NCI-H2196 treated with DMSO at 0.1 percent for 48 hours (cell line): ENCODE results near the gene CNTF.
A peak's percentile ranks its signal among the peaks of the same experiment; 100 is the strongest.
"Not testable (repeated sequence)": the region's sequence is repeated elsewhere in the genome, so short reads cannot be mapped to it uniquely, and the experiment has no call there.

Experiments
- DNase-seq: peaks from one replicate; lab custom pipeline; 2025; ENCODE audit not compliant: unreplicated experiment; lab: John Stamatoyannopoulos, UW

Gene CNTF

GRCh38 chr11:58622344-58622743 is at the start of gene CNTF:
TSS of gene CNTF (plus strand) at chr11:58622665. CDS start at chr11:58622753, 88 bp downstream.
- DNase-seq, result no peak

GRCh38 chr11:58572906-58573305 is 49.6 kb upstream of the CNTF start:
- DNase-seq, result not testable (repeated sequence)

DNA sequence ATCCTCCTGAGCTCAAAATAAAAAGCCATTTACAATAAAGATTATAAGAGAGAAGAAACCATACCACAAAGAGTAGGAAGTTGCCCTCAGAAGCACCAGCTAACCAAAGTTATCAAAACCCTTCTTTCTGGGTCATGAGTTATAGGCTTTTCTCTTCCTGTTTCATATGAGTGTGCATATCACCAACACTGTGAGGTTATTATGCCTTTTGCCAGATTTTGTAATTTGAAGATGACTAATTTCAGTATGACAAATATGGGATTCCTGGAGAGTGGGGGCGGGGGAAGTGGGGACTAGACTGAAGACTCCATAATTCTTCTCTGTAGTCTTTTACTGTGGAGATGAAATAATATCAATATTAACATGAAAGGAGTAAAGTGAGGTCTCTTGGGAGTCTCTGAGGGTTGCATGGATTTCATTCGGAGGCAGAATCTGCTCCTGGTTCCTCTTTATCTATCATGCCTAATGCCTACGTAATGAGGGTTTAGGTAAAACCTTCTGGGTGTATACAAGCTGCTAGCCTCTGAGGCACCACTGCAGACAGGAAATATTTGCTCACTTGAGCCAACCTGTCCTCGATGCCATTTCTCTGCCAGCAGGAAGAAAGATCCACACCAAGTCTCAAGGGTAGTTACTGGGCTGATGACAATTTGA is 48.9 kb upstream of the CNTF start:
- DNase-seq, result peak; percentile 32

GRCh38 chr11:58574881-58575280 is 47.6 kb upstream of the CNTF start:
- DNase-seq, result no peak

GRCh38 chr11:58575377-58576020 is 47.0 kb upstream of the CNTF start, which contains the start of gene LPXN:
TSS of gene LPXN (minus strand) at chr11:58575856. CDS start at chr11:58575772, 84 bp downstream.
- DNase-seq, result no peak

DNA sequence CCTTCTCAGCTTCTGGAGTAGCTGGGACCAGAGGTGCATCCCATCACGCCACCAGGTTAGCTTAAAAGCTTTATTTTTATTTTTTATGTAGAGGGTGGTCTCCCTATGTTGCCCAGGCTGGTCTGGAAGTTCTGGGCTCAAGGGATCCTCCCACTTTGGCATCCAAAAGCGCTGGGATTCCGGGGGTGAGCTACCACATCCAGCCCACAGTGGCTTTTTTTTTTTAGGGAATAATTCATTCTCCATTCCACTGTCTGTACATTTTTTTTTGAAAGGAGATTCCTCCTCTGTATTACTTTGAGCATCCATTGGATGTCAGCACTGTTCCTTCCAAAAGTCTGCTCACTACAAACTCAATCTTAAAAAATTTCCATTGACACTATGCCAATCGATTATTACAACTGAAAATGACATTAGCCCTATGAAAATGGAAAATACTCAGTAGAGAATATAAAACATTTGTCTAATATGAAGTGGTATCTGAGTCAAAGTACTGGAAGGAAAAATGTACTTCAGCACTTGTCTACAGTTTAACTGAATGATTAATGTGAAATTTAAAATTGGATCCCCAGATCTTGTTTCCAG is 45.5 kb upstream of the CNTF start:
- no peak for DNase-seq

DNA sequence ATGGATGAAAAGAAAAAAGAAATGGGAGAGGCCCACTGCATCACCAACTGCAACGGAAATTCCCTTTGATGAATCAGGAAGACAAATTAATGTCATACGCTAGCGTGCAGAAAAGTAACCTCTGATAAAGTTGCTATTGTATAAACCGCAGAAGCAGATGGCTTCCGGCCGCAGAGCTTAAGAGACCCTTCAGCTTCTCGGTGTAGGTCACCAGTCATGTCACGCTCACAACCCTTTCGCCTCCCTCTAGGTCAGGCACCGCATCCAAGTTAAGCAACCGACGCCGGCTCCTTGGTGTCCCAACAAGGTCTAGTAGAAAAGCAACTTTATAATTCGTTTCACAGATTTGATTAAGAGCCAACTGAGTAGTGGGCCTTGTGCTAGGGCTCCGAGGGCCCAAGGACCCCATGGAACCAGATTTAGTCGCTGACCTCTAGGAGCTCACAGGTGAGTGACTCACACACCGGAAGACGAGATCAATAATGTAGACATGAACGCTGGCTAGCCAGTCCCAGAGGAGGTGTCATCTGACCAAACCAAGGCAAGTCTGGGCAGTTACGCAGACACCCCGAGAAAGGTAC is 44.8 kb upstream of the CNTF start:
- DNase-seq, result peak; percentile 53

GRCh38 chr11:58578136-58578634 is 44.3 kb upstream of the CNTF start:
- DNase-seq, result peak; percentile 98

DNA sequence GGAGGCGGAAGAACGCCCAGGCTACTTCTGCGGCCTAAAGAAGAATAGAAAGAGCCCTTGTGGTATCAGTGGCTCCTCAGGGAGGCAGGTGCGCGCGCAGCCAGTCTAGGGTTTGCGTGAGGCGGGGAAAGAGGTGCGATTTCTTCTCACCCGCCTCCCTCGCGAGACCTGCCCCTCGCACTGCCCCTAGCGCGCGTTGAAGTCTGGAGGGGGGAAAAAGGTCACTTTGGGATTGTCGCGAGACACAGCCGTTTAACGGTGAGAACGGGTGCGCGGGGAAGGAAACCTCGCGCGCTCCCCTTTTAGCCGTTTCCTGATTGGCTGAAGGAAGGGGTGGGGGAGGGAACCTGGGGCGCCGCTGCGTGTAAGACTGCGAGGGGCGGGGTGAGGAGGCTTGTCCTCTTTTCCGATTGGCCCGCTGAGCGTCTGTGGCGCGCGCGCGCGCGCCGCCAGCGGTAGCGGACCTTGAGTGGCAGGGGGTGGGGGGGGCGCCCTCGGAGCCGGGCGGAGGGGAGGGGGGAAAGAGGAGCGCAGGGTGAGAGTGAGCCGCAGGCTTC is 43.8 kb upstream of the CNTF start, which contains the start of gene ZFP91:
Gene ZFP91 (plus strand): TSS at position 429 of the 557 bp plus-strand sequence. CDS start 219 bp downstream, outside the sequence.
- peak; percentile 98 for DNase-seq

GRCh38 chr11:58579192-58580129 is 43.0 kb upstream of the CNTF start:
- peak; percentile 84 for DNase-seq

DNA sequence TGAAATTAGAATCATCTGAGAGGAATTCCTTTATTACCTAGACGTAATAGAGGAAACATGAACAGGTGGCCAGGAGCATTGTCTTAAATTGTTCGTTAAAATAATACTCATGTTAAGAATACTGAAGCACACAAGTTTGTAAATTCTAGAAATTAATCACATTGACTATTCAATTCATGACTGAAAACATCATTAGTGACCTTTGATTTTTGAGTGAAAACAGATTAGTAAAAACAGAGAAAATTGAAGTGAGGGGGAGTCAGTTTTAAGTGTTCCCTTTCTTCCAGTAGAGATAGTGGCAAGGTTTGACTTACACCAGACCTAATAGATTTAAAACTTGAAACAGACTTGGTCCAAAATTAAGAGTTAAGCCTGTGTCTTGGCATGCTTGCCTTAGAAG is 42.2 kb upstream of the CNTF start:
- no peak for DNase-seq

GRCh38 chr11:58582437-58582836 is 40.0 kb upstream of the CNTF start:
- DNase-seq, result no peak

DNA sequence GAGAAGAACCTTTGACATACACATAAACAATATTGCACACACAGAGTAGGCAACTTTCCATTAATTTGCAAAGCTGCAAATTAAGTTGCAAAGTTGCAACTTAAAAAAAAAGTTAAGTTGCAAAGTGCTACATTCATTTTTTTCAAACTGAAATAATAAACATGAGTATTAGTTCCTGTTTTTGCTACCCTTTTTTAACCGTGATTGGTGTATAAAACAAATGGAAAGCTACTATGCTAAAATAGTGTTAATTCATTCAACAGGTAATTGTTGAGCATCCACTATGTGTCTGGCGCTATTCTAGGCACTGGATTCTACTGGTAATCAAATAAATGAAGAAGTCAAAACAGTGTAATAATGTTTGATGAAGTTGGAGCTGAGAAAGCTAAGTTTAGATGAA is 35.5 kb upstream of the CNTF start:
- no peak for DNase-seq

DNA sequence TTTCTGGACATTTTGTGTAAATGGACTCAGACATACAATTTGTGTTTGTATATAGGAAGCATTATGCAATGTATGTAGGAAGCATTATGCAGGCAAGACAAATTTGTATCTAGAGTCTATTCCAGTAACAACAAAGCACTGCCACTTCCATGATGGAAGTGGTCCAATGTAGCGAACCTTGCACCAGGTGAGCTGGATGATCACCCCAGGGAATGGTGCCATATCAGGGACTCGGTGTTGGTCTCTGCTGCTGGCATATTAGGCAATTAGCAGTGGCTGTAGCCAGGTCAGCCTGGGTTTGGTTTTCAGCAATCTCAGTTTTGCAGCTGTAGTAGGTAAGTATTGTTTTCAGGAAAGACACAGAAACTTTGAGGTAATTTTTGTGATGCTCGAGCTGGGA is 30.8 kb upstream of the CNTF start:
- DNase-seq, result no peak

GRCh38 chr11:58592760-58593472 is 29.5 kb upstream of the CNTF start:
- no peak for DNase-seq

GRCh38 chr11:58594826-58595225 is 27.6 kb upstream of the CNTF start:
- no peak for DNase-seq

GRCh38 chr11:58596621-58597020 is 25.8 kb upstream of the CNTF start:
- DNase-seq, result no peak

DNA sequence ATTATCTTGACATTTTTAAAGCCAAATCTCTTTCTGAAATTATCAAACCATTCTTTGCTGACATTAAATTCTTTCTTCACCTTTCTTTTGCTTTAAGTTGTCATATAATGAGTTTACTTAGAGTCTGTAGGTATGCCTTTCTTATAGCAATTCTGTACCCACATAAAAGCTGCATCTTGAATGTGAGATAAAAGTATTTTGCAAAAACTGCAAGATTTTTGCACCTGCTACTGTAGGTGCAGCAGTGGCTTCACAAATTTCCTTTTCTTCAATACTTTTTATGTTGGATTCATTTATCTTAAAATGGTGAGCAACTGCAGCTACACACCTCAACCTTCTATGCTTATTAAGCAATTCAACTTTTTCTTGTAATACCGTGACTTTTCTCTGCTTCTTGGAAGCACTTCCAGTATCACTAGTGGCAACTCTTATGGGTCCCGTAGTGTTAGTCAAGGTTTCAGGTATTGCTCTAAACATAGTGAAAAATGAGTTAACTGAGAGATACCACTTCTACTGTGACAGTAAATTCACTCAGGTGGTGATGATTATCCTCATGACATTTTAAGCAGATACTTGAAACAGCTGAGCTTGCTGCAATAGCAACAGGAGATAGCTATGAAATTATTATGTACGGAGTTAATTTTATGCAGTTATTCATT is 24.9 kb upstream of the CNTF start:
- no peak for DNase-seq

- DNase-seq, result no peak
These were observed 22.0 kb upstream of the CNTF start for GRCh38 chr11:58600510-58600909.
